Measurements from ENCODE around the gene HLF. TPM values are rescaled to one million over a fixed set of nuclear protein-coding genes. Genes with fewer than 3 reads are reported as not detected.

HLF gene
- total and polyA plus RNA-seq, 10 of the 15 experiments (the other 5 are each of a cell fraction or from before 2014, with no cell fraction given): 0.01 to 0.33 (median 0.20) TPM; not detected in 3

- no peak overlapping the region for H3K4me3 ChIP-seq
- ATAC-seq (no peak), DNase-seq (ENCODE audit: low read depth, low spot score) (no peak), FAIRE-seq (no peak)
- WGBS (ENCODE audit: insufficient coverage, insufficient replicate concordance, low lambda C conversion rate, missing lambda C conversion rate): 36% methylated on average over 13 of the region's 13 CpGs
- no peaks in the 10 kb centered on the region for H3K36me3 ChIP-seq (ENCODE audit: control insufficient read depth in 2 of 2, insufficient read depth in 2 of 2, low read length in 1 of 2)
- in situ Hi-C loops (cut with MboI) (loop anchor here (5.0 kb wide), 1 partner anchor 302 kb away; no protein-coding TSS in a partner anchor), intact Hi-C loops (cut with micrococcal nuclease; ENCODE audit: unreplicated experiment) (no loop called here)
- peak overlapping the region; percentile 34; the same call in 1 of the 2 replicates for H2AFZ ChIP-seq (ENCODE audit: control insufficient read depth, low read depth, low read length)
- H3K79me2 ChIP-seq (ENCODE audit: control insufficient read depth, insufficient read depth, low read length): no peaks in the 10 kb centered on the region
- TF ChIP-seq MXI1 (IDR thresholded peaks at IDR 0.05; ENCODE audit: low read depth, low read length): no peak
- no peak for TF ChIP-seq SMAD5 (IDR thresholded peaks at IDR 0.05; ENCODE audit: low read depth)
- no peak for TF ChIP-seq RAD51 (IDR thresholded peaks at IDR 0.05)
- TF ChIP-seq PRDM15 (CRISPR knock-in tag; IDR thresholded peaks at IDR 0.05): no peak
- no peak for TF ChIP-seq JUNB (IDR thresholded peaks at IDR 0.05)
- TF ChIP-seq PAX5 (IDR thresholded peaks at IDR 0.05; ENCODE audit: borderline replicate concordance, low read depth, low read length): no peak
- no peak for TF ChIP-seq E2F8 (IDR thresholded peaks at IDR 0.05; ENCODE audit: low read depth, partially characterized antibody)
- TF ChIP-seq NR2C2 (IDR thresholded peaks at IDR 0.05; ENCODE audit: borderline replicate concordance, control insufficient read depth, insufficient read length, low read depth): no peak
- TF ChIP-seq RELB (IDR thresholded peaks at IDR 0.05; ENCODE audit: low read depth): no peak
- TF ChIP-seq ZZZ3 (IDR thresholded peaks at IDR 0.05; ENCODE audit: control insufficient read depth, insufficient read length, low read depth): no peak
- TF ChIP-seq SREBF1 (IDR thresholded peaks at IDR 0.05; ENCODE audit: low read length): no peak
- H3K27ac ChIP-seq (ENCODE audit: control insufficient read depth, insufficient read depth): no peak overlapping the region
- no peaks in the 10 kb centered on the region for H4K20me1 ChIP-seq (ENCODE audit: control insufficient read depth, insufficient read depth)
- BruUV-seq (replicated peaks): no TSS peak
- H3K9ac ChIP-seq (ENCODE audit: control insufficient read depth, insufficient read depth, low read length): no peak overlapping the region
- ChIA-PET POLR2A (no interaction called here), CTCF (interaction anchor here (0.6 to 2.9 kb wide), 11 partner anchors 8 to 314 kb away, joined by 3 to 52 read pairs (median 4); no protein-coding TSS in a partner anchor), SMC1A (ENCODE audit: uncharacterized antibody, unreplicated experiment) (interaction anchor here (0.7 to 3.2 kb wide), 6 partner anchors 9 to 300 kb away, joined by 3 to 34 read pairs (median 4); no protein-coding TSS in a partner anchor), RAD21 (ENCODE audit: unreplicated experiment) (interaction anchor here (1.3 to 2.2 kb wide), 2 partner anchors 62 to 302 kb away, joined by 4 to 12 read pairs; no protein-coding TSS in a partner anchor)
- H3K4me2 ChIP-seq (ENCODE audit: control insufficient read depth, insufficient read depth): no peak overlapping the region
- no peaks in the 10 kb centered on the region for H3K9me3 ChIP-seq (replicated peaks; ENCODE audit: control insufficient read depth, insufficient read depth, low read length)
- no peaks in the 10 kb centered on the region for H3K4me1 ChIP-seq (ENCODE audit: control insufficient read depth, insufficient read depth, low read length)
- H3K27me3 ChIP-seq (replicated peaks in 1 of 2; ENCODE audit: control insufficient read depth in 2 of 2, insufficient read depth in 2 of 2, low read length in 1 of 2): peaks cover 0 to 1% of the 10 kb centered on the region in 2 experiments; a peak in 2 of 4 replicates
Measured at GRCh38 chr17:55294042-55294751, 29.4 kb downstream of the HLF start.

All from GM12878 (cell line).